Endothelial cell of umbilical vein (primary cell): ENCODE measurements around the gene PTPRO. TPM values are rescaled to one million over a fixed set of nuclear protein-coding genes. Genes with fewer than 3 reads are reported as not detected.

ENCODE experiments used
- BruUV-seq: library from RNA; stranded (reverse); fragments of 400-500 nt; replicated peaks from 2 replicates; lab custom pipeline; 2021; lab: Mats Ljungman, UMichigan
- CTCF ChIA-PET: fragments of 300-600, 350-600 bp; sonication (Branson Sonifier 250); formaldehyde crosslinking; loops from one replicate; lab custom pipeline; 2021; ENCODE audit warnings: antibody characterized with exemption, inconsistent platforms; lab: Charles Lee
- POLR2A ChIA-PET: fragments of 300-600, 350-600 bp; sonication (Branson Sonifier 250); formaldehyde crosslinking; loops from one replicate; lab custom pipeline; 2021; ENCODE audit warnings: antibody characterized with exemption, inconsistent platforms; lab: Charles Lee
- DNase-seq: peaks from one replicate; pipeline ENCODE4 v3.0.0-alpha.2; 2011; ENCODE audit warnings: low read depth, low spot score
- FAIRE-seq: peaks from 2 replicates; lab custom pipeline; 2011; peaks lifted over from hg19 to GRCh38; lab: Jason Lieb, UNC
- H2AFZ ChIP-seq: 2 replicates; pipeline ENCODE4 v1.6.0; 2012; ENCODE audit warnings: low read depth, low read length, control low read depth, inconsistent platforms
- H3K27ac ChIP-seq: 2 replicates; pipeline ENCODE4 v1.5.1; 2011; ENCODE audit warnings: low read depth, mild to moderate bottlenecking, control low read depth, low read length, moderate library complexity; ENCODE audit not compliant: insufficient read depth
- H3K27me3 ChIP-seq, 2 experiments: 2 replicates each; pipeline versions ENCODE4 v1.6.0 to v1.6.1; 2011; ENCODE audit warnings: low read length in 2 of 2, mixed read lengths in 1 of 2; ENCODE audit not compliant: control insufficient read depth in 2 of 2, insufficient read depth in 2 of 2
- H3K36me3 ChIP-seq, 2 experiments: 2 replicates in 1 of 2; 3 replicates in 1 of 2; pipeline ENCODE4 v1.5.1; 2011; ENCODE audit warnings: low read length in 2 of 2, mild to moderate bottlenecking in 1 of 2, moderate library complexity in 1 of 2; ENCODE audit not compliant: control insufficient read depth in 2 of 2, insufficient read depth in 2 of 2; ENCODE audit errors: extremely low read depth in 1 of 2
- H3K4me1 ChIP-seq: 3 replicates; pipeline ENCODE4 v1.5.1; 2011; ENCODE audit warnings: mild to moderate bottlenecking, low read length; ENCODE audit not compliant: control insufficient read depth, insufficient read depth; ENCODE audit errors: extremely low read depth
- H3K4me2 ChIP-seq: 2 replicates; pipeline ENCODE4 v1.6.1; 2011; ENCODE audit warnings: low read length, control low read depth, mixed read lengths; ENCODE audit not compliant: insufficient read depth
- H3K4me3 ChIP-seq, 3 experiments: fragments of 200-600 bp in 1 of 3; sonication (generic), shearing (Covaris generic) in 1 of 3; replicated peaks in 1 of 3; 2 replicates each; pipeline ENCODE4 v1.5.1; 2011 to 2016; ENCODE audit warnings: control low read depth in 3 of 3, low read length in 3 of 3, mild to moderate bottlenecking in 2 of 3, inconsistent platforms in 1 of 3, low read depth in 1 of 3, moderate library complexity in 1 of 3; ENCODE audit not compliant: insufficient read depth in 1 of 3
- H3K79me2 ChIP-seq: 2 replicates; pipeline ENCODE4 v1.6.0; 2012; ENCODE audit warnings: low read length, inconsistent platforms; ENCODE audit not compliant: control insufficient read depth, insufficient read depth
- H3K9ac ChIP-seq: replicated peaks from 2 replicates; pipeline ENCODE3; 2011; ENCODE audit warnings: low read length, control low read depth; ENCODE audit not compliant: insufficient read depth; ENCODE audit errors: extremely low read depth
- H3K9me1 ChIP-seq: replicated peaks from 3 replicates; pipeline ENCODE4 v1.6.0; 2011; ENCODE audit warnings: mild to moderate bottlenecking, low read length; ENCODE audit not compliant: control insufficient read depth, insufficient read depth; ENCODE audit errors: extremely low read depth
- H3K9me3 ChIP-seq: replicated peaks from 2 replicates; pipeline ENCODE4 v1.5.1; 2012; ENCODE audit warnings: low read length, inconsistent platforms; ENCODE audit not compliant: control insufficient read depth, insufficient read depth
- H4K20me1 ChIP-seq: replicated peaks from 2 replicates; pipeline ENCODE3; 2011; ENCODE audit warnings: mild to moderate bottlenecking, low read length; ENCODE audit not compliant: control insufficient read depth, insufficient read depth; ENCODE audit errors: extremely low read depth
- CTCF ChIP-seq, 2 donors: IDR thresholded peaks; 1 replicate in 1 of 2; 2 replicates in 1 of 2; pipeline ENCODE4 v1.5.1; 2011; ENCODE audit warnings: low read length in 2 of 2, mild to moderate bottlenecking in 2 of 2, moderate library complexity in 2 of 2, control low read depth in 1 of 2, inconsistent platforms in 1 of 2, low read depth in 1 of 2; ENCODE audit not compliant: insufficient read depth in 1 of 2; ENCODE audit errors: extremely low read depth in 1 of 2
- EZH2 ChIP-seq: IDR thresholded peaks from 2 replicates; pipeline ENCODE4 v1.6.1; 2012; ENCODE audit warnings: borderline replicate concordance, low read depth, mild to moderate bottlenecking, moderate library complexity, low read length, inconsistent platforms; ENCODE audit not compliant: severe bottlenecking
- FOS ChIP-seq: IDR thresholded peaks from 2 replicates; pipeline ENCODE4 v1.6.1; 2011; ENCODE audit warnings: mild to moderate bottlenecking, low read length, moderate library complexity, borderline replicate concordance; ENCODE audit not compliant: insufficient read depth
- GATA2 ChIP-seq: IDR thresholded peaks from 2 replicates; pipeline ENCODE4 v1.7.0; 2011; ENCODE audit warnings: low read depth, mild to moderate bottlenecking, moderate library complexity, mixed read lengths, low read length; ENCODE audit not compliant: insufficient read length, insufficient read depth
- JUN ChIP-seq: IDR thresholded peaks from 2 replicates; pipeline ENCODE4 v1.6.1; 2011; ENCODE audit warnings: borderline replicate concordance, low read depth; ENCODE audit not compliant: insufficient read length, insufficient read depth
- MYC ChIP-seq: IDR thresholded peaks from one replicate; pipeline ENCODE4 v1.6.1; 2011; ENCODE audit warnings: mild to moderate bottlenecking, low read depth, low read length
- POLR2AphosphoS5 ChIP-seq: IDR thresholded peaks from 2 replicates; pipeline ENCODE4 v1.6.1; 2012; ENCODE audit warnings: low read depth, mild to moderate bottlenecking, control low read depth, low read length, moderate library complexity; ENCODE audit not compliant: insufficient read depth
- dilution Hi-C: fragments of 300-500 bp; cut with MboI; formaldehyde crosslinking; loops from one replicate; pipeline ENCODE4 v1.15.0; 2019; ENCODE audit warnings: low sequenced_read_pairs; ENCODE audit not compliant: extremely low pct_ligation_motif_present
- intact Hi-C: fragments of 100-400 bp; cut with micrococcal nuclease; formaldehyde crosslinking; loops from one replicate; pipeline ENCODE4 v1.10.0; 2022
- polyA plus RNA-seq, 4 experiments: library from polyadenylated mRNA; depleted of rRNA in 3 of 4; stranded (reverse) in 3 of 4; unstranded in 1 of 4; fragments of >200 nt; gene quantifications; 2 replicates each; pipeline versions ENCODE4 v1.2.1 to v1.2.3, GENCODE V29; 2011 to 2012; ENCODE audit warnings: missing spikeins in 1 of 4
- total RNA-seq: library from RNA; stranded (reverse); gene quantifications from 2 replicates; pipeline ENCODE4 v1.2.3, GENCODE V29; 2021
- TF ChIP-seq, protein P1 (sequence below): IDR thresholded peaks from 2 replicates; pipeline ENCODE4 v1.6.1; 2011; ENCODE audit not compliant: insufficient read depth, insufficient read length

PTPRO gene
- total and polyA plus RNA-seq, 2 donors (not counting 3 experiments of a cell fraction or from before 2014, with no cell fraction given): not detected

DNA sequence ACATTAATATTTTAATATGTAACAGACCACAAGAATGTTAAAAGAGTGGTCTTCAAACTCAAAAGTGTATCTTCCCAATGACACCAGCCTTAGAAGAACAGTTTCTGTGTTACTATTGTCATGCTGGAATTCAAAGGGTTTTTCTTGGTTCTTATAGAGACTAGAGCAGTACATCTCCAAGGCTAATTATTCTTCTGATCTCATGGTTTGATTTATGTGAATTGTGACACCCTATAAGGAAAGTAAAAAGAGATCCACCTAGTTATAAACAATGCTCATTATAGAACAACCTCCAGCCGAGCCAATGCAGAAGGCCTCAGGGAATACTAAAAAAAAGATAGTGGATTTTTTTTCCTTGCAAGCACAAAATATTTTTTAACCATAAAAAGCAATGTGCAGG, 65.5 kb downstream of the PTPRO start:
- no peak for DNase-seq
- no peaks in the 10 kb centered on the region for H3K36me3 ChIP-seq
- H3K4me1 ChIP-seq: no peaks in the 10 kb centered on the region
- no peak overlapping the region for H3K4me3 ChIP-seq
- no peak for FAIRE-seq
- no peak overlapping the region for H2AFZ ChIP-seq
- TF ChIP-seq EZH2: no peak
- TF ChIP-seq, protein P1, sequence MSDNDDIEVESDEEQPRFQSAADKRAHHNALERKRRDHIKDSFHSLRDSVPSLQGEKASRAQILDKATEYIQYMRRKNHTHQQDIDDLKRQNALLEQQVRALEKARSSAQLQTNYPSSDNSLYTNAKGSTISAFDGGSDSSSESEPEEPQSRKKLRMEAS: no peak
- no peak for TF ChIP-seq JUN
- no peak for TF ChIP-seq GATA2
- no peak for TF ChIP-seq MYC
- TF ChIP-seq CTCF (IDR thresholded peaks at IDR 0.05; ENCODE audit: extremely low read depth in 1 of 2, insufficient read depth in 1 of 2, low read depth in 1 of 2, low read length in 2 of 2): no peak
- TF ChIP-seq POLR2AphosphoS5: no peak
- TF ChIP-seq FOS: no peak
- dilution Hi-C loops: no loop called here
- no peaks in the 10 kb centered on the region for H3K9me1 ChIP-seq
- CTCF ChIA-PET: no interaction called here
- POLR2A ChIA-PET: no interaction called here
- no peaks in the 10 kb centered on the region for H4K20me1 ChIP-seq
- no peaks in the 10 kb centered on the region for H3K79me2 ChIP-seq
- intact Hi-C loops: no loop called here
- H3K27ac ChIP-seq: no peak overlapping the region
- H3K27me3 ChIP-seq: peaks cover 0 to 2% of the 10 kb centered on the region in 2 experiments
- BruUV-seq: no TSS peak
- H3K4me2 ChIP-seq: no peak overlapping the region
- no peaks in the 10 kb centered on the region for H3K9me3 ChIP-seq
- H3K9ac ChIP-seq: no peak overlapping the region
